Upper lobe of left lung (tissue), 4 donors: ENCODE results near the gene TSEN54.

ENCODE experiments used
- CTCF ChIP-seq, 6 experiments: fragments of 450-650 bp in 4 of 6; fragments of 200-600 bp in 2 of 6; sonication (generic) in 2 of 6; IDR thresholded peaks; one replicate each; pipeline ENCODE4 v1.5.1; 2016 to 2019; ENCODE audit warnings: antibody characterized with exemption in 6 of 6
- POLR2A ChIP-seq, 4 donors: fragments of 450-650 bp; IDR thresholded peaks; one replicate each; pipeline ENCODE4 v1.5.1; 2016 to 2017; ENCODE audit warnings: antibody characterized with exemption in 4 of 4, mild to moderate bottlenecking in 2 of 4

GRCh38 chr17:75557075-75557851 lies 40.9 kb downstream of the TSEN54 start:
- TF ChIP-seq CTCF (IDR thresholded peaks at IDR 0.05) (no peak), POLR2A (IDR thresholded peaks at IDR 0.05) (peak in 1 of 4 donors; percentile 25)
